ENCODE measurements around the gene ATRN.

DNA sequence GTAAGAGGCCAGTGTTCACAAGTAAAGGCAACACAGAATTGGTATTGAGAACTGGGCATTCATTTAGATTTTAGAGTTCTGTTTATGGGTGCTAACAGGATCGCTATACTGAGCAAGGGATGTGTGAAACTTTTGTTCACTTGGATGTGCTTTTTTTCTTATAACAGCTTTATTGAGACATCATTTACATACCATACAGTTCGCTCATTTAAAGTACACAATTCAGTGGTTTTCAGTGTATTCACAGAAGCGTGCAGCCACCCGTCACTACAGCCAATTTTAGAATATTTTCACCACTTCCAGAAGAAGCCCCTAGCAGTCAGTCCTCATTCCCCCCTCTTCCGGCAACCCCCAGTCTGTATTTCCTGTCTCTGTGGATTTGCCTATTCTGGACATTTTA, 143.6 kb downstream of the ATRN start:
- TF ChIP-seq ZNF384 (IDR thresholded peaks at IDR 0.05) (no peak), FOXA1 (IDR thresholded peaks at IDR 0.05) (no peak)
- TF ChIP-seq, protein P1, sequence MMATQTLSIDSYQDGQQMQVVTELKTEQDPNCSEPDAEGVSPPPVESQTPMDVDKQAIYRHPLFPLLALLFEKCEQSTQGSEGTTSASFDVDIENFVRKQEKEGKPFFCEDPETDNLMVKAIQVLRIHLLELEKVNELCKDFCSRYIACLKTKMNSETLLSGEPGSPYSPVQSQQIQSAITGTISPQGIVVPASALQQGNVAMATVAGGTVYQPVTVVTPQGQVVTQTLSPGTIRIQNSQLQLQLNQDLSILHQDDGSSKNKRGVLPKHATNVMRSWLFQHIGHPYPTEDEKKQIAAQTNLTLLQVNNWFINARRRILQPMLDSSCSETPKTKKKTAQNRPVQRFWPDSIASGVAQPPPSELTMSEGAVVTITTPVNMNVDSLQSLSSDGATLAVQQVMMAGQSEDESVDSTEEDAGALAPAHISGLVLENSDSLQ (IDR thresholded peaks at IDR 0.05), result no peak
